ENCODE data around the gene PTCD1. TPM values are rescaled to one million over a fixed set of nuclear protein-coding genes. Genes with fewer than 3 reads are reported as not detected.

Gene PTCD1
- total and polyA plus RNA-seq, 2 experiments from 2014 or later: 12.2 to 13.4 TPM

DNA sequence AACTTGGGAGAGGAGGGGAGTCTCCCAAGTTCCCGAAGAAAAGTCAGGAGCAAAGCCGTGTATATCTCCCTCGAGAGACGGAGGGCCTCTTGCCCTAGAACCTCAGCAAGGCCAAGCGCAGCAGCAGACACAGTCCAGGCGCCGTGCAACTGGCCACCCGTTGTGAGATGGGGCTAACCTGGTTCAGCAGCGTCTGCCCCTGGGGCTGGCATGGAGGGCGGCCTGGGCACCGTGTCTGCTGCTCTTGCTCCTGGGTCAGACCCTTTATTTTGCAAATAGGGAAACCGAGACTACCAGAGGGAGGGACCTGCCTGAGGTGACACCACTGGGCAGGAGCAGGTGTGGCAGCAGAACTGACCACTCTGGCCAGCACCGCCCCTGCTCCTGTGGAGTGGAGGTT, 13.9 kb upstream of the PTCD1 start (continued):
- TF ChIP-seq, protein P1, sequence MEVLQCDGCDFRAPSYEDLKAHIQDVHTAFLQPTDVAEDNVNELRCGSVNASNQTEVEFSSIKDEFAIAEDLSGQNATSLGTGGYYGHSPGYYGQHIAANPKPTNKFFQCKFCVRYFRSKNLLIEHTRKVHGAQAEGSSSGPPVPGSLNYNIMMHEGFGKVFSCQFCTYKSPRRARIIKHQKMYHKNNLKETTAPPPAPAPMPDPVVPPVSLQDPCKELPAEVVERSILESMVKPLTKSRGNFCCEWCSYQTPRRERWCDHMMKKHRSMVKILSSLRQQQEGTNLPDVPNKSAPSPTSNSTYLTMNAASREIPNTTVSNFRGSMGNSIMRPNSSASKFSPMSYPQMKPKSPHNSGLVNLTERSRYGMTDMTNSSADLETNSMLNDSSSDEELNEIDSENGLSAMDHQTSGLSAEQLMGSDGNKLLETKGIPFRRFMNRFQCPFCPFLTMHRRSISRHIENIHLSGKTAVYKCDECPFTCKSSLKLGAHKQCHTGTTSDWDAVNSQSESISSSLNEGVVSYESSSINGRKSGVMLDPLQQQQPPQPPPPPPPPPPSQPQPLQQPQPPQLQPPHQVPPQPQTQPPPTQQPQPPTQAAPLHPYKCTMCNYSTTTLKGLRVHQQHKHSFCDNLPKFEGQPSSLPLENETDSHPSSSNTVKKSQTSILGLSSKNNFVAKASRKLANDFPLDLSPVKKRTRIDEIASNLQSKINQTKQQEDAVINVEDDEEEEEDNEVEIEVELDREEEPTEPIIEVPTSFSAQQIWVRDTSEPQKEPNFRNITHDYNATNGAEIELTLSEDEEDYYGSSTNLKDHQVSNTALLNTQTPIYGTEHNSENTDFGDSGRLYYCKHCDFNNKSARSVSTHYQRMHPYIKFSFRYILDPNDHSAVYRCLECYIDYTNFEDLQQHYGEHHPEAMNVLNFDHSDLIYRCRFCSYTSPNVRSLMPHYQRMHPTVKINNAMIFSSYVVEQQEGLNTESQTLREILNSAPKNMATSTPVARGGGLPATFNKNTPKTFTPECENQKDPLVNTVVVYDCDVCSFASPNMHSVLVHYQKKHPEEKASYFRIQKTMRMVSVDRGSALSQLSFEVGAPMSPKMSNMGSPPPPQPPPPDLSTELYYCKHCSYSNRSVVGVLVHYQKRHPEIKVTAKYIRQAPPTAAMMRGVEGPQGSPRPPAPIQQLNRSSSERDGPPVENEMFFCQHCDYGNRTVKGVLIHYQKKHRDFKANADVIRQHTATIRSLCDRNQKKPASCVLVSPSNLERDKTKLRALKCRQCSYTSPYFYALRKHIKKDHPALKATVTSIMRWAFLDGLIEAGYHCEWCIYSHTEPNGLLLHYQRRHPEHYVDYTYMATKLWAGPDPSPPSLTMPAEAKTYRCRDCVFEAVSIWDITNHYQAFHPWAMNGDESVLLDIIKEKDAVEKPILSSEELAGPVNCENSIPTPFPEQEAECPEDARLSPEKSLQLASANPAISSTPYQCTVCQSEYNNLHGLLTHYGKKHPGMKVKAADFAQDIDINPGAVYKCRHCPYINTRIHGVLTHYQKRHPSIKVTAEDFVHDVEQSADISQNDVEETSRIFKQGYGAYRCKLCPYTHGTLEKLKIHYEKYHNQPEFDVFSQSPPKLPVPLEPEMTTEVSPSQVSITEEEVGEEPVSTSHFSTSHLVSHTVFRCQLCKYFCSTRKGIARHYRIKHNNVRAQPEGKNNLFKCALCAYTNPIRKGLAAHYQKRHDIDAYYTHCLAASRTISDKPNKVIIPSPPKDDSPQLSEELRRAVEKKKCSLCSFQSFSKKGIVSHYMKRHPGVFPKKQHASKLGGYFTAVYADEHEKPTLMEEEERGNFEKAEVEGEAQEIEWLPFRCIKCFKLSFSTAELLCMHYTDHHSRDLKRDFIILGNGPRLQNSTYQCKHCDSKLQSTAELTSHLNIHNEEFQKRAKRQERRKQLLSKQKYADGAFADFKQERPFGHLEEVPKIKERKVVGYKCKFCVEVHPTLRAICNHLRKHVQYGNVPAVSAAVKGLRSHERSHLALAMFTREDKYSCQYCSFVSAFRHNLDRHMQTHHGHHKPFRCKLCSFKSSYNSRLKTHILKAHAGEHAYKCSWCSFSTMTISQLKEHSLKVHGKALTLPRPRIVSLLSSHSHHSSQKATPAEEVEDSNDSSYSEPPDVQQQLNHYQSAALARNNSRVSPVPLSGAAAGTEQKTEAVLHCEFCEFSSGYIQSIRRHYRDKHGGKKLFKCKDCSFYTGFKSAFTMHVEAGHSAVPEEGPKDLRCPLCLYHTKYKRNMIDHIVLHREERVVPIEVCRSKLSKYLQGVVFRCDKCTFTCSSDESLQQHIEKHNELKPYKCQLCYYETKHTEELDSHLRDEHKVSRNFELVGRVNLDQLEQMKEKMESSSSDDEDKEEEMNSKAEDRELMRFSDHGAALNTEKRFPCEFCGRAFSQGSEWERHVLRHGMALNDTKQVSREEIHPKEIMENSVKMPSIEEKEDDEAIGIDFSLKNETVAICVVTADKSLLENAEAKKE (CRISPR knock-in tag; IDR thresholded peaks at IDR 0.05): no peak

DNA sequence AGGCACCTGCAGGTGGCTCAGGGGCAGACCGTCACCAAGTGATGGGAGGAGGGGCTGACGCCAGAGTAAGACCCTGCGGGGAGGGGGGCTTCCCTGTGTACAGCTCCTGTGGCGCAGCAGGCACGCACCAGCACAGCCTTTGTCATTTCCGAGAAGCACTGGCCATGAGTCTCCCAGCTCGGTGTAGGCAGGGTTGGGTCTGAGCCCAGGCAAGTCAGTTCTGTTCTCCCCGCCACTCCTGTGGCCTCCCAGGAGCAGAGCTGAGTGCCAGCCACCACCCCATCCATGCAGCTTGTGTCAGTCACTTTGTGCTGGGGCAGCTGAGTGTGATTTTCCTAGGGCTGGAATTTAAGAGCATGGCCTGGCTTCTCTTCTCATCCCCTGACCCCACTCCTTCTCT, 13.3 kb upstream of the PTCD1 start:
- Histone ChIP-seq H3K27me3 (ENCODE audit: insufficient read depth) (no peaks in the 10 kb centered on the region), H3F3A (replicated peaks; ENCODE audit: low read depth) (peaks cover 17% of the 10 kb centered on the region), H3K4me1 (ENCODE audit: insufficient read depth) (no peaks in the 10 kb centered on the region), H3K36me3 (ENCODE audit: insufficient read depth) (peaks cover 20% of the 10 kb centered on the region), H4K20me1 (replicated peaks; ENCODE audit: insufficient read depth) (peaks cover 4% of the 10 kb centered on the region), H2AFZ (no peak overlapping the region), H3K4me2 (no peak overlapping the region), H3K79me2 (replicated peaks; ENCODE audit: insufficient read depth) (0 out of 2 replicates have a peak, but pooled peaks cover 3% of the 10 kb centered on the region), H3K27ac (ENCODE audit: low read depth) (no peak overlapping the region), H3K9me2 (ENCODE audit: insufficient read depth) (no peaks in the 10 kb centered on the region), H3K4me3 (no peak overlapping the region)
- TF ChIP-seq EZH2phosphoT487 (IDR thresholded peaks at IDR 0.05; ENCODE audit: unreplicated experiment) (no peak), POLR2AphosphoS5 (IDR thresholded peaks at IDR 0.05; ENCODE audit: low read depth) (no peak)
- Mint-ChIP-seq H3K36me3 (ENCODE audit: low read depth) (peaks cover 92% of the 10 kb centered on the region), H3K27me3 (ENCODE audit: insufficient read depth, low read depth, poor library complexity) (peaks cover 22% of the 10 kb centered on the region), H3K9me3 (no peaks in the 10 kb centered on the region), H3K27ac (no peak overlapping the region), H3K4me1 (no peaks in the 10 kb centered on the region), H3K4me3 (no peak overlapping the region)
- no peak for DNase-seq (ENCODE audit: low spot score)
- ATAC-seq: no peak

DNA sequence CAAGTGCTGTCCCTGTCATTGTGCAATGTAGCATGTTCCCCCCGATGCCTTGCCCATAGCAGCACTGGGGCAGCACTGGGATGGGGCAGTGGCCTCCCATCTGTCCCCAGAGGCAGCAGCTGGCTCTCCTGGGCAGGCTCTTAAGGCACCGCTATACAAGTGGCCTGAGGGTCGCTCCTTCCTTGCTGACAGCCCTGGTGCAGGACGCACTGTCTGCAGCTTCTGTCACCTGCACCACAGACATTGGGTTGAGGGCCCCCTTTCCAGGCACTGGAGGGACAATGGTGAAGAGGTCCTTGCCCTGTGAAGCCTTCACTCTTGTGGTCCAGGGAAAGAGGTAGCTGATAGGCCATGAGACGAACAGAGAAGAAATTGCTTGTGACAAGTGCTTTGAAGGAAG, 10.7 kb upstream of the PTCD1 start:
- H3K9me3 Mint-ChIP-seq: no peaks in the 10 kb centered on the region
- Histone ChIP-seq H3K4me3 (no peak overlapping the region), H3F3A (replicated peaks; ENCODE audit: low read depth) (peaks cover 8% of the 10 kb centered on the region), H3K4me1 (ENCODE audit: insufficient read depth) (no peaks in the 10 kb centered on the region), H3K27me3 (ENCODE audit: insufficient read depth) (no peaks in the 10 kb centered on the region), H3K9me2 (ENCODE audit: insufficient read depth) (no peaks in the 10 kb centered on the region), H2AFZ (no peak overlapping the region), H4K20me1 (replicated peaks; ENCODE audit: insufficient read depth) (peaks cover 15% of the 10 kb centered on the region), H3K27ac (ENCODE audit: low read depth) (no peak overlapping the region), H3K4me2 (no peak overlapping the region), H3K79me2 (replicated peaks; ENCODE audit: insufficient read depth) (0 out of 2 replicates have a peak, but pooled peaks cover 3% of the 10 kb centered on the region), H3K36me3 (ENCODE audit: insufficient read depth) (peaks cover 39% of the 10 kb centered on the region)
- H3K27me3 Mint-ChIP-seq (ENCODE audit: insufficient read depth, low read depth, poor library complexity): peaks cover 15% of the 10 kb centered on the region
- H3K27ac Mint-ChIP-seq: no peak overlapping the region
- H3K4me3 Mint-ChIP-seq: no peak overlapping the region
- H3K36me3 Mint-ChIP-seq (ENCODE audit: low read depth): peaks cover 91% of the 10 kb centered on the region
- DNase-seq (ENCODE audit: low spot score) (no peak), ATAC-seq (no peak)
- no peaks in the 10 kb centered on the region for H3K4me1 Mint-ChIP-seq
- TF ChIP-seq, protein P1 (CRISPR knock-in tag; IDR thresholded peaks at IDR 0.05): no peak

Measured in GM23338 (cell line).